CD4-positive, alpha-beta T cell treated with Interleukin-17A for 1 hour (primary cell): ENCODE results near the gene OR5AU1.
"Not testable (repeated sequence)": the region's sequence is repeated elsewhere in the genome, so short reads cannot be mapped to it uniquely, and the experiment has no call there.

ENCODE experiments used
- DNase-seq: peaks from one replicate; pipeline ENCODE4 v3.0.0-alpha.2; 2020

Gene OR5AU1

DNA sequence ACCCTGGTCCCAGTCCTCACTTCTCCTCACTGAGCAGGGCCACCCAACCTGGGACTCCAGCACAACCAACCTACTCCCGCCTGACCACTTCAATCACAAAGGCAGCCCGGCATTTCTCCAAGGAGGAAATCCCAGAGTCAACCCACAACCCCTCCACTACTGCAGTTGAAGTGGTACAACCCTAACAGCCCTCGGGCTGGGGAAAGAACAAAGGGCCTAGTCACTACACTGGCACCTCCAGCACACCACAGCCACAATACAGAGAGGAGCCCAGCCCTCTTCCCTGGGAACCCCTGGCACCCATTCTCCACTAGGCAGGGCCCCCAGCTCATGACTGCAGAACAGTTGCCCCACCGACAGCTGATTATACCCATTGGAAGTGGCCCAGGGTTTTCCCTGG is 13.7 kb upstream of the OR5AU1 start:
- DNase-seq, result no peak

DNA sequence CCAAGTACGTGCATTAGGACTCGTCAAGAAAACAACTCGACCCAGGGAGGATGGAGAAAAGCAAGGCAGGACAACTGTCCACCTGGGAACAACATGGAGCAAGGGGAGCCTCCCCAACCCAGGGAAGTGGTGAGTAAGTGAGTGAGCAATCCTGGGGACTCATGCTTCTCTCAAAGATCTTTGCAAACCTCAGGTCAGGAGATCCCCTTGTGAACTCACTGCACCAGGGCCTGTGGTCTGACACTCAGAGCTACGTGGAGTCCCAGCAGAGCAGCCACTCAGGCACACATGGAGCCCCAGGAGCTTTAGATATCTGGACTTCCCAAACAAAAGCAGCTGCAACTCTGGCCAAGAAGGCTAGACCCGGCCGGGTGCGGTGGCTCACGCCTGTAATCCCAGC is 12.2 kb upstream of the OR5AU1 start:
- no peak for DNase-seq

DNA sequence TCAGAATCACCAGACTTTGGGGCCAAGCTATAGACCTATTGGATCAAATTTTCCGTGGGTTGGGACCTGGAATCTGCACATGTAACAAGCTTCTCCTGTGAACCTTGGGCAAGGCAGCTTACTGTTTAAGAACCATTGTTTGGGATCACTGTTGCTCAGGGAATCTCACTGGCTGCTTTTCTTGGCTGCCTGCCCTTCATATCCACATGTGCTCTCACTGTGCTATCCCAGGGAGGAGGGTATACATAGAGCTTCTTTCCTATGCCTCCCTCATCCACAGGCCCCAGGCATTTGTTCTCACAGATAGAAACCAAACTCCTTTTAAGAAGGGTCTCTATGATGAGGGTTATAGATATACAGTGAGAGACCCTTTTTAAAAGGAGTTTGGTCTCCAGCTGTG is 9.8 kb upstream of the OR5AU1 start:
- not testable (repeated sequence) for DNase-seq

DNA sequence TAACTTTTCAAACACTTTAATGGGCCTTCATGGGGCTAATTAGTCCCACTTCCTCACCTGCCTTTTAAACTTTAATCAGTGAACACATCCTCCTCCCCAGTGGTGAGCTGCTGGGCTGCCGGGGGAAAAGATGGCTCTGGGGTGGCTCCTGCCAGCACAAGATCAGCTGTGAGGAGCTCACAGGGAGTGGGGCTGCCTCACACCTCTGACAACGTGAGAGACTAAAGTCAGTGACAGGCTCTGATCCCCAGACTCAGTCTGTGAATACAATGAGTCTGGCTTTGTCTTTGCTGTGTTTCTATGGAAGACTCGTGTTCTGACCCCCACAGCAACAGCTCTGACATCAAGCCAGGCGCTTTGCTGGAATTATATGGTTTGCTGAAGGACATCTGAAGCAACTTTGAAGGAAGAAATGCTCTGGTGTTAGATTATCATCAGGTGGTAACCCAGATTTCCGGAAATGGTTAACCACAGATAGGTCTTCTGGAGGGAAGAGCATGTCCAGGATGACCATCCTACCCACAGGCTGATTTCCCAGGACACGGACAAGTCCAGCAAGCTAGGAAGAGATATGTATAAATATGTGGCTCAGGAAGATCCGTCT is 9.2 kb upstream of the OR5AU1 start:
- DNase-seq, result not testable (repeated sequence)

DNA sequence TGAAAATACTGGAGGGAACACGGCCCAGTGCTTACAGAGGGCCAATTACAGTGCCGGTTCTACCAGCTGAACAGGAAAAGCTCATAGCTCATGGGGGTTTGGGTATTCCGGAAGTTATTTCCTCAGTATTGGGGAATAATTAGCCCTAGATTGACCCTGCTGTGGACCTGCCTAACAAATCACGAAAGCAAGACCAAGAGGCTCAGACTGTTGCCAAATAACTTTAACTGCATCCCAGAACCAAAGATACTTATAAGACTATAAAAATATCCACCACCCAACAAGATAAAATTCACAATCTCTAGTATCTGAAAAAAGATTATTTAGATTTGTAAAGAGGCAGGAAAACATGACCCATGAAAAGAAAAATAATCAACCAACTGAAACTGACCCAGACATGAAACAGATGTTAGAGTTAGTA is 8.0 kb upstream of the OR5AU1 start:
- no peak for DNase-seq

DNA sequence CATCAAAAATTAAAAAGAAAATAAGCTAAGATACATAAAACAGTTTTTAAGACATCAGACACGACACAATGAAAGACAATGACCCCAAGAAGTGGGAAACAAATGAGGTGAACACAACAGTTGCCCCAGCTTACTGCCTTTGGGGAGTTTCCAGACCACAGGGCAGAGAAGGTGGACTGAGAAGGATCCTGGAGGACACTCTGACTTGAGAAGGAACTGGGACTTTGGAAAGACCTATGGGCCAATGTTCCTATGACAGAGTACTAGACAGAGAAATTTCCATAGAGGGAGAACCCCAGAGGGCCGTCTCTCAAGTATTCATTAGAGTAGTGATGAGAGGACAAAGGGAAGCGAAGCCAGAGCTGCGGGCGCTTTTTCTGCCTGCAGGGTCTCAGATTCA is 6.2 kb upstream of the OR5AU1 start:
- DNase-seq, result no peak

DNA sequence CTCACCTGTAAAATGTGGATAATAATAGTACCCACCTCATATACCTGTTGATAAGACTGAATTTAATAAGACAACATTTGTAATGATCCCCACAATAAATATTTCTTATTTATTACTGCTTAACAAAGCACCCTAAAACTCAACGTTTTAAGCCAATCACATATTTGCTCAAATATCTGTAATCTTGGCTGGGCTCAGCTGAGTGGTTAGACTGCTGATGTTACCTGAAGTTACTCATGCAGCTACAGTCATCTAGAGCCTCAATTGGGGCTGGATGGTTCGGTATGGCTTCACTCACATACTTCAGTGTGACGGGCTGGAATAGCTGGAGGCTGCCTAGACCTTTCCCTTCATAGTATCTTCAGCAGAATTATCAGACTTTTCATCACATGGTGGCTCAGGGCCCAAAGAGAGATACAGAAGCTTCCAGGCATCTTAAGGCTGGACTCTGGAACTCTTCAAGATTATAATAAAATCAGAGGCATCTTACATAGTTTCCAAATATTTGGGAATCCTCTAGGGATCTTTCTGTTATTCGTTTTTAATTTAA is 4.3 kb upstream of the OR5AU1 start:
- DNase-seq, result no peak

DNA sequence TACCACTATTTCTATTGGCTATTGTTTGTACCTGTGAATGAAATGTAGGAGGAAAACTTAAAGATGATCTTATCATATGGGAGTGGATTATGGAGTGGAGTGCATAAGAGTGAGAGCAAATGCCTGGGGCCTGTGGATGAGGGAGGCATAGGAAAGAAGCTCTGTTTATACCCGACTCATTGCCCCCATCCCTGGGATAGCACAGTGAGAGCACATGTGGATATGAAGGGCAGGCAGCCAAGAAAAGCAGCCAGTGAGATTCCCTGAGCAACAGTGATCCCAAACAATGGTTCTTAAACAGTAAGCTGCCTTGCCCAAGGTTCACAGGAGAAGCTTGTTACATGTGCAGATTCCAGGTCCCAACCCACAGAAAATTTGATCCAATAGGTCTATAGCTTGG is 2.3 kb upstream of the OR5AU1 start:
- DNase-seq, result not testable (repeated sequence)

DNA sequence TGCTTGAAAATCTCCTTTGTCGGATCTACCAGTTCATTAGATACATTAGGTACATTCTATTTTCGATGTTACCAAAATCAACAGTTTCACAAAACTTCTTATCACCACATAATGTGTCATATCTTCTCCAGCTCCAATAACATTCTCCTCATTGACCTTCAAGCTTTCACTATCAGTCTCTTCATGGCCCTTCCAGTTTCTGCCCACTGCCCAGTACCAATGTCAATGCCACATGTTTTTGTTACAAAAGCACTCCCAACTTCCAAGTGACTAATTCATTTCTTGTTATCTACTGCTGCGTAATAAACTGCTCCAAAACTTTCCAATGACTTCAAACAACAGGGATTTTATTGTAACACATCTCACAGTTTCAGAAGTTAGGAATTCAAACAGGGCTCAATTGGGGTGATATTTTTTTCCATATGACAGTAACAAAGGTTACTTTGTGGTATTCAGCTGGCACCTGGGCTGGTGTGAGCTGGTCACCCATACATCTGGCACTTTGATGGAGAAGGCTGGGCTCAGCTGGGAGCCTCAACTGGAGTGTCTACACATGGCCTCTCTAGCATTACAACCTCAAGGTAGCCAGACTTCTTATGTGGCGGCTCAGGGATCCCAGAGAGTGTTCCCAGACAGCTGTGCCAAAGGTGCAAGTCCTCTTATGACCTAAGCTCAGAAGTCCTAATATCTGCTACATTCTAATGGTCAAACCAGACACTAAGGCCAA is 6.1 kb downstream of the OR5AU1 start:
- DNase-seq, result no peak

DNA sequence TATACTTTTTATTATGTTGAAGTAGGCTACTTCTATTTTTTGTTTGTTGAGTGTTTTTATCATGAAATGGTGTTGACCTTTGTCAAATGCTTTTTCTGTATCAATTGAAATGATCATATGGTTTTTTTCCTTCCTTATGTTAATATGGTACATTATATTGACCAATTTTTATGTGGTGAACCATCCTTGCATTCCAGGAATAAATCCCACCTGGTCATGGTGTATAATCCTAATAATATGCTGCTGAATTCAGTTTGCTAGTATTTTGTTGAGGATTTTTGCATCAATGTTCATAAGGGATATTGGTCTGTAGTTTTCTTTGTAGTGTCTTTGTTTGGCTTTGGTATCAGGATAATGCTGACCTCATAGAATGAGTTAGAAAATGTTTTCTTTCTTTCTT is 10.4 kb downstream of the OR5AU1 start:
- DNase-seq, result no peak

DNA sequence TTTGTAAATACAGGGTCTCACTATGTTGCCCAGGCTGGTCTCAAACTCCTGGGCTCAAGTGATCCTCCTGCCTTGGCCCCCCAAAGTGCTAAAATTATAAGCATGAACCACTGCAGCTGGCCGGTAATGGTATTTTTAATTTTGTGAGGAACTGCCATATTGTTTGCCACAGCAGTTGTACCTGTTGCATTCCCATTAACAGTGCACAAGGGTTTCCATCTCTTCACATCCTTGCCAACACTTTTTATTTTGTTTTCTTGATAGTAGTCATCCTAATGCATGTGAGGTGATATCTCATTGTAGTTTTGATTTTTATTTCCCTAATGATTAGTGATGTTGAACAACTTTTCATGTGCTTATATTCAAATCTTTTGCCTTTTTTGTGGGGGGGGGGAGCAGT is 13.5 kb downstream of the OR5AU1 start:
- no peak for DNase-seq

DNA sequence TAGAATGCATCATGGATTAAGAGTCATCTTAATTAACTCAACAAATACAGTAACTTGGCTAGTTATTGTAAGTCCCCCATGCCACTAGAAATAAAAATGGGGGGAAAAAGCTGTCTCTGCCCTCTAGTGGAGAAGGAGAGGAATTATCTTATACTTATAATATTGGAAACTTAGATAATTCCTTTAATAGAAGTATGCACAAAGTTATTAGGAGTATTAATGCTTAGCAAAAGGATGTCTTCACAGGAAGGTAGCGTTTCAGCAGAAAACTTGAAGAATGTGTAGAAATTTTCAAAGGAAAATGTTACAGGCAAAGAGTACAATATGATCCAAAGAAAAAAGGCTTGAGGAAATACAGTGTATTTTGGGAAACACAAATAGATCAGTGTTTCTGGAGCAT is 19.8 kb downstream of the OR5AU1 start:
- DNase-seq, result peak; percentile 16

DNA sequence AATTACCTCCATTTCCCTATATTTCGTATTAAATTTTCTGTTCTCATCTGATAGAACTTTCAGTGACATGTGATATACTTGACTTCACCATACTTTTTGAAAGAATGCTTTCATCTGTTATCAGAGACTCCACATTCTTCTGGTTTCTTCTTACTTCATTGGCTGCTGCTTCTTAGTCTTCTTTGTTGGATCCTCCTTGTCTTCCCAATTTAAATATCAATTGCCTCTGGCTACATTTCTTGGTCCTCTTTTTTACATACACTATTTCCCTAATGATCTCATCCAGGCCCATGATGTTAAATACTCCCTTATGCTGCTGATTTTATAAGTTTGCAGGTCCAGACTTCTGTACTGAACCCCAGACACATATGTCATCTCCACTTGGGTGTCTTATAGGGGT is 22.0 kb downstream of the OR5AU1 start:
- no peak for DNase-seq

DNA sequence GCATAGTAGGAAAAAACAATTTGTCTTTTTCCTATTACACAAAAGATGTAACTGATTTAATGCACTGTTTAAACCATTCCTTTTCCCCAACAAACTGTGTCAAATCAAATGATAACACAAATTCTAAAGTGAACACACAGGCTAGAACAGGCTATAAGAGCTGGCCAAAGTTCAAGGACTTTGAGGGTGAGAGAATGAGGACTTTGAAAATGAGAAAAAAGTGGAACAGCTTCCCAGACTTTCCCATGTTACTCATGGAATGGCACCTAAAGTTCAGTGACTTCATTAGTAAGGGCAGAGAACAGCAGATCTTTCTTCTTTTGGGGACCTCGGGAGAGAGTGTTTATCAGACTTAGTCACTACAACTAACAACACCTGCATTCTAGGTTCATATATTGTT is 32.4 kb downstream of the OR5AU1 start:
- DNase-seq, result no peak

DNA sequence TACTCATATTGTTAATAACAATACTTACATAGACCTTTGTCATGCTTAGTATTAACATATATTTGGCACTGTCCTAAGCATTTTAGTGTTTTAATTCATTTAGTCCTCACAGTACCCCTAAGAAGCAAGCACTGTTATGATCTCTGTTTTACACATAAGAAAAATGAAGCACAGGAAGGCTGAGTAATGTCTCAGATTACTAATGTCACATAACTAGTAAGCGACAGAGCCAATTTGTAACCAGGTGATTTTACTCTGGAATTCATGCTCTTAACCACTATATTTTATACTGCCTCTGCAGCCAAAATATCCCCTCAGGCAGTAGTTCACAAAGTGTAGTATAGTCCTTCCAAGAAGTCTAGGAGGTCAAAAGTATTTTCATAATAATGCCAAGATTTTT is 34.7 kb downstream of the OR5AU1 start:
- no peak for DNase-seq

DNA sequence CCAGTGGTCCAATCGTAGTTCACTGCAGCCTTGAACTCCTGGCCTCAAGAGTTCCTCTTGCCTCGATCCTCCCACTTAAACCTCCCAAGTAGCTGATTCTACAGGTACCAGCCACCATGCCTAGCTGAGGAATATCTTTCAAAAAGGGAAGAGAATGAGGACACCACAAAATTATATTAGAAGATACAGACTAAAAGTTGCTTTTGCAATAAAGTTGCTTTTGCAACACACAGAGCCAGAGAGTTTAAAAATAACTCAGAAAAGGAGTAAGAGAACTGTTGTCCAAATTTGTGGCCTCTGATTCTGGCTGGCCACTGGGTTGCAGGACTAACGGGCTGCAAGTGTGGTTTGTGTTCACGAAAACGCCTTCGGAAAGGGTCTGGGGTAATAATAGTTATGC is 35.2 kb downstream of the OR5AU1 start:
- no peak for DNase-seq

DNA sequence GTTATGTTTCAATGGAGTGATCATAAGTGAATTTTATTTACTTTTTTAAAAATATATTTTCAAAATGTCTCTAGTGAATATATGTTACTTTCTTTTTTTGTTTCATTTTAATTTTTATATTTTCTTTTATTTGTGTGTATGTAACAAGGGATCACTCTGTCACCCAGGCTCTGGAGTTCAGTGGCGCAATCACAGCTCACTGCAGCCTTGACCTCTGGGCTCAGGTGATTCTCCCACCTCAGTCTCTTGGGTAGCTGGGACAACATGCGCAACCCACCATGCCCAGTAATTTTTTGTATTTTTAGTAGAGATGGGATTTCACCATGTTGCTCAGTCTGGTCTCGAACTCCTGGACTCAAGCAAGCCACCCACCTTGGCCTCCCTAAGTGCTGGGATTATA is 36.9 kb downstream of the OR5AU1 start:
- no peak for DNase-seq

DNA sequence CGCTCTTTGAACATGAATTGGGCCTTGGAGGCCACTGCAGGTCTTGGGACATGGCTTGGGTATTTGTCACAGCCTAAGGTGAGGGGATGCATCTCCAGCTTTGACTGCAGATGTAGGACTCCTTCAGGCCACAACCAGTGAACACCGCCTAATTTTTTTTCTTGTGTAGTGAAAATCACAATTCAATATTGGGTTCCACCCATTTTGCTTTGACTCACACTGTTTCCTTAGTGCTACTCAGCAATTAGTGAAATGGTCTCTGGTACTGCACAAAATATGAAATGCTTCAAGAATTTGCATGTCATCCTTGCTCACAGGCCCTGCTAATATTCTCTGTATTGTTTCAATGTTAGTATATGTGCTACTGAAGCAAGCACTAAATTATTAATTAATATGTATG is 42.5 kb downstream of the OR5AU1 start:
- DNase-seq, result no peak

DNA sequence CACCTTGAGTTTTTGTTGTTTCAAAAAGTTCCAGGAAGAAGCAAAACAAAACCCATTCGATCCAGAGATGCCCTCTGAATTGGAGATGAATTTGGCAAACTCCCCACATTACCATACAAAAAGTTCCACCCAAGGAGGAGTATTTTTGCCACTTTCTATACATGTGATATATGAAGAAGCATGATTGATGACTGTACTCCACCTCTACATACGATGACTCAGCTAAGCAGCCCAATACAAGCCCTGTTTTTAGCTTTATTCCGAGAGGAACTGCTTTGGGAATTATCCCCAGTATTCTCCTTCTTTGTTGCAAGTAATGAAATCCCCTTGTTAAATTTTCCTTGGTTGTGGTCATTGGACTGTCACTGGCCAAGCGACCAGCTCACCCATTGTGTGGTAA is 43.6 kb downstream of the OR5AU1 start:
- DNase-seq, result no peak

DNA sequence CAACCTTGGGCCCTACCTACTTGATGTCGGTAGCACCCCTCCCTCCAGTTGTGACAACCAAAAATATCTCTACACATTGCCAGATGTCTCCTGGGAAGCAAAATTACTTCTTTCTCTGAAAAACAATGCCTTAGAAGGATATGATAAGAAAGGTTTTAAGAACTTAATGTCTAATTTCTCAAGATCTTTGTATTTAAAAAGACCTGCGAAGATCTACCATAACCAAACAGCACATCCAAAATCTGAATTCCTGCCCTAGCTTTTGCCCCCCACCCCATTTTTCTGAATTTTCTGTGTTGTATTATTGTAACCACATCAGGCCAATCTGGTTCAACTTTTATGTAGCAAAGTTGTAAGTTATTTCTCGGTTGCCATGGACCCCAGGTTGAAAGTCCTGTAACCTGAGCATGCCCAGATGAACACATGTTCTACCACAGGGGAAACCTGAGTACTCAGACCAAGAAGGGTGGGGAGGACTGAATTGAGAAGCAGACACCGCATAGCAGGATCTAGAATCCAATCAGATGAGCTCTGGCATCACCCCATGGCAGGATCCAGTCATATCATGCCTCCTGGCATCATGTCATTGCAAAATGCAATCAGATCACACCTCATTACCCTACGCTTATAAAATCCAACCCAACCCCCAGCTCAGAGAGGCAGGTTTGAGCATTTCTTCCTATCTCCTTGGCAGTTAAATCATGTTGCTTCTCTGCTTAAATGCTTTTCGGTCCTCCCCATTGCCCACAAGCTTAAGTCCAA is 46.3 kb downstream of the OR5AU1 start:
- no peak for DNase-seq

DNA sequence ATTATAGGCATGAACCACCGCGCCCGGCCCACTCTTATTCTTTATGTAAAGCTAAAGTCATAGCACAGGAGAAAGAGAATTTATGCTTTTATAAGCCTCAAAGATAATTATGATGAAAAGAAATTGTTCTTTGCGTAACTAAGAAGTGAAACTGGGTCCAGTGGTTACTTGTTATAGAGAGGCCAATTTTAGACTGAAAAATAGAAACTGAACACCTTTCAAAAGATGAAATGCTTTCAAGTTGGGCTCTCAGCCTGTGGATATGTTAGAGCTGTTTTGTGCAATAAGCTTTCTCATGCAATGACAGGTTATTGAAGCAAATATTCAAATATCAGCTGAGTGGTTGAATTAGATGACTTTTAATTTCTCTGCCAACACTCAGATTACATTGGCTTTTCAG is 47.1 kb downstream of the OR5AU1 start:
- DNase-seq, result no peak

DNA sequence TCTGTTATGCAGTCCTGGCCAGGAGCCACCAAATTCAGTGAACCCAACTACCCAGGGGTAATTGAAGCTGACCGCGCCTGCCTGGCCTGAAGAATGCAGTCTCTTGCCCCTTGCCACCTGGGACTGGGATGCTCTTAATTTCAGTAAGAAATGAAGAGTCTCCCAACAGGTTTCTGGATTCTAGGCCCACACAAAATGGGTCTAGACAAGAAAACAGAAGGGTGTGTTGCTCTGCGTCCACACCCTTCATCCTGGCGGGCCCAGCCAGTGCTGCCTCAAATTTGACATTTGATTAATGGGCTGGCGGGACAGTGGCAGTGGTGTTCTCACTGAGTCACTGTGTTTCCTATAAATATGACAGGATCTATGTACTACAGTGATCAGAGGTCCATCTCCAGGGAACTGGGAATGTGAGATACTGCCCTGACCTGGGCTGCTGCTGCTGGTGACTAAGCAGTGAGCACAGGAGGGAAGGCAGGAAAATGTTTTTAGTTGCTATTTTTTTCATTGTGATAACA is 48.5 kb downstream of the OR5AU1 start:
- DNase-seq, result no peak

DNA sequence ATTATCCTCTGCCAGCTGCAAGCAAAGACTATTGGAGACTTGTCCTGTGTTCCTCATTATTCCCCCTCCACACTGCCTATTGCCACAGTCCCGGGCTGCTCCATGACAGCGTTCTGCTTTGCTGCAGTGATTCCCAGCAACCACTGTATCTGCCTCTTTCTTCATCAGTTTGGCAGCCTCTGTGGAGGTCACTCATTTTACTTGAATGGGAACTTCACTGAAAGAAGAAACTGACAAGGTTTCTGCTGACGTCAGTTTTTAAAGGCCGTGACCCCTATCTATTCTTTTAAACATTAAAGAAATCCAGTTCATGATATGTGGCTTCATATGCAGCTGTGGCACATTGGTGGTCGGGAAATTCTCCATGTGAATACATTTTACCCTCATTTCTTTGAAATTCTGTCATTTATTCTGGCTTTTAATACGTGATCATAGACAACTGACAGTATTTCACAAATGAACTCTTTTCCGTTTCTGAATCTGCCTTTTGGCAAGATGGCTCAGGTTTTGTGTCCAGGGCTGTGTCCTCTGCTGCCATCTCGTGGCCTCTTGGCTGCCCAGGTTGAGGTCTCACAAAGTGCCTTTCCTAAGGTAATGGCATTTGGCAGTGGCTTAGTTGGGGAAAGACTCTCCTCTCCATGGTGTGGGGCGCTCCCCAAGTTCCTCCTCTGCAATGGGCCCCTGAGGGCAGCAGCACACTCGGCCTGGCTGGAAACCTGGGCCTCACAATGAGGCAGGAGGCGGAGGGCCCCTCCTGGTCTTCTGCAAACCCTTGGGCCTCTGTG is 49.2 kb downstream of the OR5AU1 start:
- peak; percentile 85 for DNase-seq
